Endothelial cell of umbilical vein (primary cell): Measurements from ENCODE around the gene SATB2. TPM values are rescaled to one million over a fixed set of nuclear protein-coding genes. Genes with fewer than 3 reads are reported as not detected.

Experiments
- BruUV-seq: library from RNA; stranded (reverse); fragments of 400-500 nt; replicated peaks from 2 replicates; lab custom pipeline; 2021; lab: Mats Ljungman, UMichigan
- CTCF ChIA-PET: fragments of 300-600, 350-600 bp; sonication (Branson Sonifier 250); formaldehyde crosslinking; loops from one replicate; lab custom pipeline; 2021; ENCODE audit warnings: antibody characterized with exemption, inconsistent platforms; lab: Charles Lee
- POLR2A ChIA-PET: fragments of 300-600, 350-600 bp; sonication (Branson Sonifier 250); formaldehyde crosslinking; loops from one replicate; lab custom pipeline; 2021; ENCODE audit warnings: antibody characterized with exemption, inconsistent platforms; lab: Charles Lee
- DNase-seq: peaks from one replicate; pipeline ENCODE4 v3.0.0-alpha.2; 2011; ENCODE audit warnings: low read depth, low spot score
- FAIRE-seq: peaks from 2 replicates; lab custom pipeline; 2011; peaks lifted over from hg19 to GRCh38; lab: Jason Lieb, UNC
- H2AFZ ChIP-seq: 2 replicates; pipeline ENCODE4 v1.6.0; 2012; ENCODE audit warnings: low read depth, low read length, control low read depth, inconsistent platforms
- H3K27ac ChIP-seq: 2 replicates; pipeline ENCODE4 v1.5.1; 2011; ENCODE audit warnings: low read depth, mild to moderate bottlenecking, control low read depth, low read length, moderate library complexity; ENCODE audit not compliant: insufficient read depth
- H3K27me3 ChIP-seq, 2 experiments: 2 replicates each; pipeline versions ENCODE4 v1.6.0 to v1.6.1; 2011; ENCODE audit warnings: low read length in 2 of 2, mixed read lengths in 1 of 2; ENCODE audit not compliant: control insufficient read depth in 2 of 2, insufficient read depth in 2 of 2
- H3K36me3 ChIP-seq, 2 experiments: 2 replicates in 1 of 2; 3 replicates in 1 of 2; pipeline ENCODE4 v1.5.1; 2011; ENCODE audit warnings: low read length in 2 of 2, mild to moderate bottlenecking in 1 of 2, moderate library complexity in 1 of 2; ENCODE audit not compliant: control insufficient read depth in 2 of 2, insufficient read depth in 2 of 2; ENCODE audit errors: extremely low read depth in 1 of 2
- H3K4me1 ChIP-seq: 3 replicates; pipeline ENCODE4 v1.5.1; 2011; ENCODE audit warnings: mild to moderate bottlenecking, low read length; ENCODE audit not compliant: control insufficient read depth, insufficient read depth; ENCODE audit errors: extremely low read depth
- H3K4me2 ChIP-seq: 2 replicates; pipeline ENCODE4 v1.6.1; 2011; ENCODE audit warnings: low read length, control low read depth, mixed read lengths; ENCODE audit not compliant: insufficient read depth
- H3K4me3 ChIP-seq, 3 experiments: fragments of 200-600 bp in 1 of 3; sonication (generic), shearing (Covaris generic) in 1 of 3; replicated peaks in 1 of 3; 2 replicates each; pipeline ENCODE4 v1.5.1; 2011 to 2016; ENCODE audit warnings: control low read depth in 3 of 3, low read length in 3 of 3, mild to moderate bottlenecking in 2 of 3, inconsistent platforms in 1 of 3, low read depth in 1 of 3, moderate library complexity in 1 of 3; ENCODE audit not compliant: insufficient read depth in 1 of 3
- H3K79me2 ChIP-seq: 2 replicates; pipeline ENCODE4 v1.6.0; 2012; ENCODE audit warnings: low read length, inconsistent platforms; ENCODE audit not compliant: control insufficient read depth, insufficient read depth
- H3K9ac ChIP-seq: replicated peaks from 2 replicates; pipeline ENCODE3; 2011; ENCODE audit warnings: low read length, control low read depth; ENCODE audit not compliant: insufficient read depth; ENCODE audit errors: extremely low read depth
- H3K9me1 ChIP-seq: replicated peaks from 3 replicates; pipeline ENCODE4 v1.6.0; 2011; ENCODE audit warnings: mild to moderate bottlenecking, low read length; ENCODE audit not compliant: control insufficient read depth, insufficient read depth; ENCODE audit errors: extremely low read depth
- H3K9me3 ChIP-seq: replicated peaks from 2 replicates; pipeline ENCODE4 v1.5.1; 2012; ENCODE audit warnings: low read length, inconsistent platforms; ENCODE audit not compliant: control insufficient read depth, insufficient read depth
- H4K20me1 ChIP-seq: replicated peaks from 2 replicates; pipeline ENCODE3; 2011; ENCODE audit warnings: mild to moderate bottlenecking, low read length; ENCODE audit not compliant: control insufficient read depth, insufficient read depth; ENCODE audit errors: extremely low read depth
- CTCF ChIP-seq, 2 donors: IDR thresholded peaks; 1 replicate in 1 of 2; 2 replicates in 1 of 2; pipeline ENCODE4 v1.5.1; 2011; ENCODE audit warnings: low read length in 2 of 2, mild to moderate bottlenecking in 2 of 2, moderate library complexity in 2 of 2, control low read depth in 1 of 2, inconsistent platforms in 1 of 2, low read depth in 1 of 2; ENCODE audit not compliant: insufficient read depth in 1 of 2; ENCODE audit errors: extremely low read depth in 1 of 2
- EZH2 ChIP-seq: IDR thresholded peaks from 2 replicates; pipeline ENCODE4 v1.6.1; 2012; ENCODE audit warnings: borderline replicate concordance, low read depth, mild to moderate bottlenecking, moderate library complexity, low read length, inconsistent platforms; ENCODE audit not compliant: severe bottlenecking
- FOS ChIP-seq: IDR thresholded peaks from 2 replicates; pipeline ENCODE4 v1.6.1; 2011; ENCODE audit warnings: mild to moderate bottlenecking, low read length, moderate library complexity, borderline replicate concordance; ENCODE audit not compliant: insufficient read depth
- GATA2 ChIP-seq: IDR thresholded peaks from 2 replicates; pipeline ENCODE4 v1.7.0; 2011; ENCODE audit warnings: low read depth, mild to moderate bottlenecking, moderate library complexity, mixed read lengths, low read length; ENCODE audit not compliant: insufficient read length, insufficient read depth
- JUN ChIP-seq: IDR thresholded peaks from 2 replicates; pipeline ENCODE4 v1.6.1; 2011; ENCODE audit warnings: borderline replicate concordance, low read depth; ENCODE audit not compliant: insufficient read length, insufficient read depth
- MYC ChIP-seq: IDR thresholded peaks from one replicate; pipeline ENCODE4 v1.6.1; 2011; ENCODE audit warnings: mild to moderate bottlenecking, low read depth, low read length
- POLR2A ChIP-seq: IDR thresholded peaks from 2 replicates; pipeline ENCODE4 v1.6.1; 2012; ENCODE audit warnings: low read depth, mild to moderate bottlenecking, control low read depth, low read length
- POLR2AphosphoS5 ChIP-seq: IDR thresholded peaks from 2 replicates; pipeline ENCODE4 v1.6.1; 2012; ENCODE audit warnings: low read depth, mild to moderate bottlenecking, control low read depth, low read length, moderate library complexity; ENCODE audit not compliant: insufficient read depth
- dilution Hi-C: fragments of 300-500 bp; cut with MboI; formaldehyde crosslinking; loops from one replicate; pipeline ENCODE4 v1.15.0; 2019; ENCODE audit warnings: low sequenced_read_pairs; ENCODE audit not compliant: extremely low pct_ligation_motif_present
- intact Hi-C: fragments of 100-400 bp; cut with micrococcal nuclease; formaldehyde crosslinking; loops from one replicate; pipeline ENCODE4 v1.10.0; 2022
- polyA plus RNA-seq, 4 experiments: library from polyadenylated mRNA; depleted of rRNA in 3 of 4; stranded (reverse) in 3 of 4; unstranded in 1 of 4; fragments of >200 nt; gene quantifications; 2 replicates each; pipeline versions ENCODE4 v1.2.1 to v1.2.3, GENCODE V29; 2011 to 2012; ENCODE audit warnings: missing spikeins in 1 of 4
- total RNA-seq: library from RNA; stranded (reverse); gene quantifications from 2 replicates; pipeline ENCODE4 v1.2.3, GENCODE V29; 2021
- TF ChIP-seq, protein P1 (sequence below): IDR thresholded peaks from 2 replicates; pipeline ENCODE4 v1.6.1; 2011; ENCODE audit not compliant: insufficient read depth, insufficient read length

Gene SATB2
- total and polyA plus RNA-seq, 2 donors (not counting 3 experiments of a cell fraction or from before 2014, with no cell fraction given): 0.47 to 1.1 TPM

DNA sequence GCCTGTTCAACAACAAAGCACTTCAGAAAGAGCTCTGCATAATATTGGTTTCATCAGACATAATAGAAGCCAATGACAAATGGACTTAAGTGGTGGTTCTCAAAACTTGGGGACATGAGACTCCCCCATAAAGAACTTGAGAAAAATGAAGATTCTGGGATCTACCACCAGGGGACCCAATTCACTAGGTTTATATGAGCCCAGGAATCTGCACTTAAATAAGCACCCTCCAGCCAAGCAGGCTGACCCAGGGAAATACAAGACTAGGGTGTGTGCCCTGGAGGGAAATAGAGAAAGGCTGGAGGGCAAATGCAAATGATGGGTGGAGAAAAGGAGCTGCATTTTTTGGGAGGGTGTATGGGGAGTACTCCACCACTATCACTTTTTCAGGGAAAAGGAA, 52.5 kb downstream of the SATB2 start:
- FAIRE-seq (no peak), DNase-seq (peak; percentile 11)
- no peaks in the 10 kb centered on the region for H3K9me1 ChIP-seq
- no peaks in the 10 kb centered on the region for H3K27me3 ChIP-seq
- no peaks in the 10 kb centered on the region for H3K9me3 ChIP-seq
- H3K4me2 ChIP-seq: no peak overlapping the region
- H3K9ac ChIP-seq: no peak overlapping the region
- H3K4me1 ChIP-seq: no peaks in the 10 kb centered on the region
- intact Hi-C loops: loop anchor here (1.0 kb wide), 1 partner anchor 83 kb away; no protein-coding TSS in a partner anchor
- no peak overlapping the region for H2AFZ ChIP-seq
- no peak overlapping the region for H3K4me3 ChIP-seq
- TF ChIP-seq EZH2: no peak
- TF ChIP-seq CTCF (IDR thresholded peaks at IDR 0.05; ENCODE audit: extremely low read depth in 1 of 2, insufficient read depth in 1 of 2, low read depth in 1 of 2, low read length in 2 of 2): peak; percentile 19 to 20
- H3K79me2 ChIP-seq: no peaks in the 10 kb centered on the region
- no peak overlapping the region for H3K27ac ChIP-seq
- POLR2A ChIA-PET: no interaction called here
- CTCF ChIA-PET: interaction anchor here (0.9 kb wide), 1 partner anchor 83 kb away, joined by 3 read pairs; no protein-coding TSS in a partner anchor
- H3K36me3 ChIP-seq: no peaks in the 10 kb centered on the region
- dilution Hi-C loops: no loop called here
- no peaks in the 10 kb centered on the region for H4K20me1 ChIP-seq
- no TSS peak for BruUV-seq

GRCh38 chr2:199404841-199405240, 52.9 kb downstream of the SATB2 start:
- no peaks in the 10 kb centered on the region for H3K4me1 ChIP-seq
- DNase-seq: no peak
- no peak overlapping the region for H3K27ac ChIP-seq
- no peak overlapping the region for H3K4me2 ChIP-seq
- FAIRE-seq: no peak
- H3K9me1 ChIP-seq: no peaks in the 10 kb centered on the region
- no peaks in the 10 kb centered on the region for H4K20me1 ChIP-seq
- H3K27me3 ChIP-seq: no peaks in the 10 kb centered on the region
- dilution Hi-C loops: no loop called here
- H3K9me3 ChIP-seq: no peaks in the 10 kb centered on the region
- H3K79me2 ChIP-seq: no peaks in the 10 kb centered on the region
- ChIA-PET POLR2A (no interaction called here), CTCF (no interaction called here)
- TF ChIP-seq POLR2AphosphoS5 (no peak), POLR2A (no peak), JUN (no peak), CTCF (IDR thresholded peaks at IDR 0.05; ENCODE audit: extremely low read depth in 1 of 2, insufficient read depth in 1 of 2, low read depth in 1 of 2, low read length in 2 of 2) (no peak), GATA2 (no peak), EZH2 (no peak), MYC (no peak), FOS (no peak)
- TF ChIP-seq, protein P1, sequence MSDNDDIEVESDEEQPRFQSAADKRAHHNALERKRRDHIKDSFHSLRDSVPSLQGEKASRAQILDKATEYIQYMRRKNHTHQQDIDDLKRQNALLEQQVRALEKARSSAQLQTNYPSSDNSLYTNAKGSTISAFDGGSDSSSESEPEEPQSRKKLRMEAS: no peak
- intact Hi-C loops: loop anchor here (1.0 kb wide), 1 partner anchor 83 kb away; no protein-coding TSS in a partner anchor
- BruUV-seq: no TSS peak
- H3K9ac ChIP-seq: no peak overlapping the region
- no peak overlapping the region for H3K4me3 ChIP-seq
- H2AFZ ChIP-seq: no peak overlapping the region
- H3K36me3 ChIP-seq: no peaks in the 10 kb centered on the region
